Measurements from ENCODE around the gene RETREG2.

RETREG2 gene

DNA sequence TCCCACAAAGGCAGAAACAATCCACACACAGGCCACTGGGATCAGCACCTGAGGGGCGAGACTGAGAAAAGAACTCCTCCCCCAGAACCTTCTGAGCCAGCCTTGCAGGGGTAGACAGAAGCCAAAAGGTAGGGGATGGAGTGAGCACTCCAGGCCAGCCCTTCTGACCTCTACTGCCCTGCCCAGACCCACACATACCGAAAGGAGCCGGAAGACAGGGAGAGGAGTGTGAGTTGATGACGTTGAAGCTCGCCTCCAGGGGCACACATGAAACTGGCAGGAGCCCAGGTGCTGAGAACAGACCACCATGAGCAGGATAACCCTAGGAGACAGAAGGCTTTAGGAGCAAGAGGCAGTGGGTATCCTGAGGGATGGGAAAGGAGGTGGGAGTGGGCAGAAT, 10.1 kb upstream of the RETREG2 start:
- DNase-seq = peak in 1 of 10 donors; percentile 17
- intact Hi-C loops (cut with DNase I) = no loop called here

DNA sequence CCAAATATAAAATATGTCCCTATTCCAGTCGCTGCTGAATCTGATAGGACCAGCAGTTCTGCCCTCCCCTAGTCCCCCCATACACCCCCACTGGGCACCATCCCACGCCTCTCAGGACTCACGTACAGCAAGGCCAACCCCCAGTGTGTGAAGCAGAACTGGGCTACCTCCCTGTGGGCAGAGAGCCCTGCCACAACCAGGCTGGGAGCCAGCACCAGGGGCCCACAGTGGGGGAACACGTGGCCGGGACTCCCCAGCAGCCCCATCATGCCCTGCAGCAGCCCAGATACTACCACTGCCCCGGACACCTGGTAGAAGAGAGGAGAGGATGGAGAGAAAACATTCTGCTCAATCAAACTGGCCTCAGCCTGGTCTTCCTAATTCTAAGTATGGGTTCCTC, 9.5 kb upstream of the RETREG2 start:
- intact Hi-C loops (cut with DNase I) = no loop called here
- DNase-seq = peak in 2 of 10 donors; percentile 20 to 72

DNA sequence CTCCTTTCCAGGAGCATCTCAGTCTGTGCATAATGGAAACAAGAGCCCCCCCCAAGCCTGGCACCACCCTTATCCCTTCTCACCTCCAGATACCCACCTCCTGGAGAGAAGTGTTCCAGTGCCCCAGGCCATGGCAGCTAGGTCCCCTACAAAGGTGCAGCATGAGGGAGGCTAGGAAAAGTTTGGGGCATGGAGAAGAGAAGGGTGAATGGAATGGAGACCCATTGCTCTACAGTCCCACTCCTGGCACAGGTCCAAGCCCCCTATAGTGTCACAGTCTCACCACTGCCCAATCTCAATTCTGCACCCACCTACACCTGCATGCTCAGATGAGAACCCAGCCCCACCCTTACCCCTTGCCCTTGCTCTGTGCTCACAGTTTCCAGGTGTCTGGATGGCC, 9.1 kb upstream of the RETREG2 start:
- DNase-seq = peak in 1 of 10 donors; percentile 52
- intact Hi-C loops (cut with DNase I) = no loop called here

DNA sequence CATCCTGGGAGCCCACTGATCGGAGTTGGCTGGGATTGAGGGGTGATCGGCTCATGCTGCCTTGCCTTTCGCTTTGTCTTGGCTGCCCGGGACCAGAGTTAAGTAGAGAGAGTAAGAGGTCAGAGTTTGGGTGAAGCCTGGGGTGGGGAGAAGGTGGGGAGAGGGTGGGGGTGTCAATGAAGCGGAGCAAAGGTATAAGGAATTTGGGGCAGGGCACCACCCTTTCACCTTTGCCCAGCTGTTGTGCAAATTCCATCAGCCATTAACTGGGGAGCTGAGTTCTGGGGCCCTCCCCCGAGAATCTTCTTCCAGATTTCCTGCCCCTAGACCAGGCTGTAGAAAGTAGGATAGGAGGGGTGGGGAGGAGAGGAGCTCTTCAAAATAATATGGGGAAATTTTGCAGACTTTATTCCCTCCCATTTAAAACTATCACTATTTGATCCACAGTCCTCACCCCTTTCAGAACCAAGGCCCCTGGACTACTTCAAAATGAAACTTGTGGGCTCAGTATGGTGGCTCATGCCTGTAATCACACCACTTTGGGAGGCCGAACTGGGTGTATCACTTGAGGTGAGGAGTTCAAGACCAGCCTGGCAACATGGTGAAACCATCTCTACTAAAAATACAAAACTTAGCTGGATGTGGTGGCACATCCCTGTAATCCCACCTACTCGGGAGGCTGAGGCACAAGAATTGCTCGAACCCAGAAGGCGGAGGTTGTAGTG, 8.0 kb upstream of the RETREG2 start, which contains the start of gene SLC23A3:
Gene SLC23A3, minus strand, starts transcription at position 100 of the 725 bp plus-strand sequence. Its CDS starts 45 bp downstream, at position 55.
- peak in 1 of 10 donors; percentile 51 for DNase-seq
- intact Hi-C loops (cut with DNase I) = no loop called here

DNA sequence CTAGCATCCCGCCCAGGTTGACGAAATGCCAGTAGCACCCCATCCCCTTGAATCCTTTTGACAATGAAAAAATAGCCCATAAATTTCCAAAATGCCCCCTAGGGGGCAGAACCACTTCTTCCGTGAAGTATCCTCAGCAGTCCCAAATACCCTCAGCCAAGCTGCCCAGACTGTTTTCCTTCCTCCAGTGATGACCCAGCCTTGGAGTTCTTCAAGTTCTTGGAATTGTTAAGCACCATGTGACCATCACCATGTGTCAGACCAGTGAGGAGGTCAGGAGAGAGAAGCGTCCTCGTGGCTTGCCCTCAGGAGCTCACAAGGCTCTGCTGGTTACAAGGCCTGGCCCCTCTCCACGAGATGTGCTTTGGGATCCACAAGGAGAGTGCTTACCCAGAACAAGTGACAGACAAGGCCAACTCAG, 6.8 kb upstream of the RETREG2 start:
- DNase-seq = peak in 3 of 10 donors; percentile 4 to 82 (median 37)
- intact Hi-C loops (cut with DNase I) = no loop called here

DNA sequence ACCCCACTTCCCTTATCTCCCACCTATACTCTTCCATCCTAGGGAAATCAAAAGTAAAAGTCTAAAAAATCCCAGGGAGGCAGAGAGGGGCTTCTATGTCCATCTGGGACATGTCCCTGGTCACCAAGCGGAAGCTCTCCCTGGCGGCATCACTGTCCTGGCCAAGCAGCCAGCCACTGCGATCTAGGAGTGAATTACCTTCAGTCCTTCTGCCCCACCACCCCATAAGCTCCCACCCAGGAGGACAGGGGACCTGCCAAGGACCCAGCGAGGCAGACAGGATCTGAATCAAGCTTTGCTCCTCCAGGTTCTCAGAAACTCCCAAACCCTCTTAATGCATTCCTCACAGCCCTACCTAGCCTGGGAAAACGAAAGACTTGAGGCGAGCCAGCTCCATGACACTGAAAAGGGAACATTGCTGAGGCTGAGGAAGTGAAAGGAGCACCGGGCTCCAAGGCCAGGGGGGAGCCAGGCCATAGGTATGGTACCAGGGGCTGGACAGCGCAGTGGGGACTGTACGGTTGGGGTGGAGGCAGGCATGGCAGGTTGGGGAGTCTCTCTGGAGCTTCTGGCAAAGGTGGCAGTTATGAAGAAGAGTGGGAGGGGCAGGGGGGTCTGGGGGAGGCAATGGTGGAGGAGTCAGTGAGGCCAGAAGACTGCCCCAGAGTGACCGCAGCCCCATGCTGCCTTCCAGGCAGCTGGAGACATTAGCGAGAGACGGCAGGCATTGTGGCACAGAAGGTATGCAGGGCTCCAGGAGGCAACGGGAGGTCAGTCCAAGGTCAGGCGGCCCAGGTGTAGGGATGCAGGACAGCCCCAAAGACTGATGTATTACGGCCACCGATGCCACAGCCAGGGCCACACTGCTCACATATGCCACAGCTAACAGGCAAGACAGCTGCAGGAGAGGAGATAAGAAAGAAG, 5.6 kb upstream of the RETREG2 start:
- intact Hi-C loops (cut with DNase I) = no loop called here
- DNase-seq = peak in 1 of 10 donors; percentile 66

DNA sequence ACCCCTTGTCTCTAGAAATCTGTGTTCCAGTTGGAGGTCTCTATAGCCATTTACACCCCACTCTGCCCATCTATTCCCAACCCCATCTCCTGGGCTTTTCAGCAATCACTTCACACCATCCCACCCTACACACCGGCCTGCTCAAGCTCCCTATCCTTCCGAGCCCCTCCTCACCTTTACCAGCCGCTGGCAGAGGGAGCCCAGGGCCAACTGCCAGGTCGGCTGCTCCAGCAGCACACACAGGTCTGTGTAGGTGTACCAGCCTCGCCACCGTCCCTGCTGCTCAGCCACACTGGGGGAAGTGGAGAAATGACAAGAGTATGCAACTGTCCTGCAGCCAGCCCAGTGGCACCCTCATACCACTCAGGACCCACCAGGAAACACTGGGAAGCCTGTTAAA, 4.9 kb upstream of the RETREG2 start:
- DNase-seq = peak in 1 of 10 donors; percentile 73
- intact Hi-C loops (cut with DNase I) = no loop called here

DNA sequence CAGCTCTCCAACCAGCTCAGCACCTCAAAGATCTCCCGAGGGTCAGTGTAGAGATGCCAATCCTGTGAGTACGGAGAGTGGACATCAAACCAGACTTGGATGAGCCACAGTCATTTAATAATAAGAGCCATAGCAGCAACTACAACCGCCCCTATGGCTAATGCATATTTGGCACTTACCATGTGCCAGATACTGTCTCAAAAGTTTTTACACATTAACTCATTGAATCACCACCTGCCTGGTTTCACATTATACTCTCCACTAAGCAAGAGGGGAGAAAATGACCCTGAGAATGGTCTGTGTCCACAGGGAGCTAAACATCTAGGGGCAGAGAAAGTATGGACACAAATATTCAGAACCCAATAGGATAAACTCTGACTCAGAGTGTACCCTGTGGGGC, 3.9 kb upstream of the RETREG2 start:
- no peak for DNase-seq
- intact Hi-C loops (cut with DNase I) = no loop called here

DNA sequence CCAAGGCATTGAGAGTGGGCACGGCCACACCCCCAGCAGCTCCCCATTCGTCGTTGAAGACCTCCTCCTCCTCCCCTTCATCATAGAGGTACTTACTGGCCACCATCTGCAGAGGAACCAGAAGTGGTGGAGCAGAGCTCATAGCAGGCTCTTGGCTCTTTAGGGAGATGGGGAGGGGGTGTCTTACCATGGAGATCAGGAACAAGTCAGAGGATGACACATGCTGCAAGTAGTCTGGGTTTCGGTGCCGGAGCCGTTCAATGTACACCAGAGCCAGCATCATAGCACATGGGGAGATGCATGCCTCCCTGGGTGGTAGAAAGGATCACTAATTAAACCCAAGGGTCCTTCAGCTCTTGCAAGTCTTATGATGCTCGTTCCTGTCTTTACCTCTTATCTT, 3.3 kb upstream of the RETREG2 start:
- peak in 1 of 10 donors; percentile 48 for DNase-seq
- intact Hi-C loops (cut with DNase I) = loop anchor here (5.0 kb wide), 1 partner anchor 122 kb away; no protein-coding TSS in a partner anchor

DNA sequence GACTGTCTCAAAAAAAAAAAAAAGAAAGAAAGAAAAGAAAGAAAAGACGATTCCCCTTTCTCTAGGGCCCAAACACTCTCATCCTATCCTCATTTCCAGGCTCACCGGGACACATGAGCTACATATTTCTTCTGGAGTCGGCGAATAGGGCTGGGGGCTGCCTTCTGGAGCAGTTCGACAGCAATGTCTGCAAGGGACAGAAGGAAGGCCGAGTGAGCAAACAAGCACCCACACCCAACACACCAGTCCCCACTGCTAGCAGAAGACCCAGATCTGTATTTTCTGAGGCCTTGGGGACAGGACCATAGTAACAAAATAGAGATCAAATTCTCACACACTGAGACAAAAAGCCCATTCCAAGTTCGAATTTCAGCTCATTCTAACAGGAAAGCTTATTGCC, 2.6 kb upstream of the RETREG2 start:
- DNase-seq = peak in 1 of 10 donors; percentile 54
- intact Hi-C loops (cut with DNase I) = loop anchor here (5.0 kb wide), 1 partner anchor 122 kb away; no protein-coding TSS in a partner anchor

DNA sequence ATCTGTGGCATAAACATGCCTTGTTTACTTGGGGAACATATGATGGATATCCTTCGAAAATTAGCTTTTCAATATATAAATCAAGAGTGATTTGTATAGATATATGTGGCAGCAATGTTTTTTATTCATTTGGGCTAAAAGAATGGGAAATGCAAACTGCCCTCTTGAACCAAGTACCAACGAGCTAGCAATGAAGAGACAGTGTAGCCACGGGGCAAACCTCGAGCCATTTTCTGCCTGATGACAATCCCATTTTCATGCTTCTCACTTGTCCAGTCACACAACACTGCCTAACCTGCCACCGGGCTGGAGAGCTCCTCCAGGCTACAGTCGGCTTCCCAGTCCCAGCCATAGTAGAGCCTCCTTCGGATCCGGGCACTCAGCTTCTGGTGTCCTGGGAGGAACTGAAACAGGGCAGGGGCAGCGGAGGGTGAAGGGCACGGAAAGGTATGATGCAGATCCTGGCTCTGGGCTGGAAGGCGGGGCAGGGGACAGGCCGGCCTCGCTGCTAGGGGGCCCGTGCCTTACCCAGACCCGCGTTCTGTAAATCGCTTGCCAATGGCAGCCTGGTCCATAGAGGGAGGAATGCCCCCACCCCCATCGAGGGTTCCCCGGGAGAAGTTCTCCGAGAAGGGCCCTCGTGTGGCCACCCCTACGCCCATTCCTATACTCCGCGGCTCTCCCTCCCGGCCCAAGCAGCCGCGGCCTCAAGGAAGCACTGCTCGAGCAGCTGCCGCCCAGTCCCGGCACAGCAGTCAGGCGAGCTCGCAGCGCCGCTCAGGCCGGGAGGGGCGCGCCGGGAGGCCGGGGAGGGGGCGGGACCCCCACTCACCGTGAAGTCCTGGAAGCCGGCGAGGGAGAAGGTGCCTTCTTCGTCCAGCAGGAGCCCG, 1.9 kb upstream of the RETREG2 start:
- intact Hi-C loops (cut with DNase I) = loop anchor here (2.0 to 5.0 kb wide), 3 partner anchors 15 to 121 kb away; partner anchors contain the start of genes DNAJB2 and NHEJ1
- peak; percentile 36 to 92 (median 52) for DNase-seq

DNA sequence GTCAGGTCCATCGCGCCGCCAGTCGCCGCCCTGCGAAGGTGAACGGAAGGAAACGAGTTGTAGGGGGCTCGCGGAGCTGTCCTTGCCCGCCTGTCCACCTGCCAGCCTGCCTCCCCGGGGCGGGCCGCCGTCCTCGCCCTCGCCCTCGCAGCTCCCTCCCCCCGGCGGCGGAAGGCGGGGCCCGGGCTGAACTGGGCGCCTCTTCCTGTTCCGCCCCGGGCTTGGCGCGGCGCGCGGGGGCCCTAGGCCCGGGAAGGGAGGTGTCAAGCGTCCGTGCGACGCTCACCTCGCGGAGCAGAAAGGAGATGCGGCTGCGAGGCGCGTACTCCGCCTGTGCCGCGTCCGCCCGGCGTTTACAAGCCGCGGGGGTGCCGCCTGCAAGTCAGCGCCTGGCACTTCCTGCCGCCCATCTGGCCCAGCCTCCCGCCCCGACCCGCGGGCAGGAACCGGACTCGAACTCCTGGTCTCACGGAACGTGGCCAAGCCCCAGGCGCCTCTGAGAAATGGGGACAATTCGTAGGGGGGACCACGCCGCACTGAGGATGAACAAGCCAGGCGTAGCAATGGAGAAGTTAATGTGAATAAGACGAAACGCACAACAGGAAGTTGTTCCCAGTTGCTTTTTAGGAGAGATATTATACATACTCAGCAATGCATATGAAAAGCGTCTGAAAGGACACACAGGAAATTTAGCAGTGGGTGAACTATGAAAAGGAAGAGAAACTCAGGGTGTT, 1.1 kb upstream of the RETREG2 start, which contains the start of gene CNPPD1:
Gene CNPPD1, minus strand, starts transcription at position 108 of the 734 bp plus-strand sequence. Its CDS starts 97 bp downstream, at position 11.
- DNase-seq = peak; percentile 76 to 98 (median 85)
- intact Hi-C loops (cut with DNase I) = loop anchor here (2.0 to 5.0 kb wide), 3 partner anchors 16 to 120 kb away; partner anchors contain the start of genes DNAJB2 and NHEJ1

DNA sequence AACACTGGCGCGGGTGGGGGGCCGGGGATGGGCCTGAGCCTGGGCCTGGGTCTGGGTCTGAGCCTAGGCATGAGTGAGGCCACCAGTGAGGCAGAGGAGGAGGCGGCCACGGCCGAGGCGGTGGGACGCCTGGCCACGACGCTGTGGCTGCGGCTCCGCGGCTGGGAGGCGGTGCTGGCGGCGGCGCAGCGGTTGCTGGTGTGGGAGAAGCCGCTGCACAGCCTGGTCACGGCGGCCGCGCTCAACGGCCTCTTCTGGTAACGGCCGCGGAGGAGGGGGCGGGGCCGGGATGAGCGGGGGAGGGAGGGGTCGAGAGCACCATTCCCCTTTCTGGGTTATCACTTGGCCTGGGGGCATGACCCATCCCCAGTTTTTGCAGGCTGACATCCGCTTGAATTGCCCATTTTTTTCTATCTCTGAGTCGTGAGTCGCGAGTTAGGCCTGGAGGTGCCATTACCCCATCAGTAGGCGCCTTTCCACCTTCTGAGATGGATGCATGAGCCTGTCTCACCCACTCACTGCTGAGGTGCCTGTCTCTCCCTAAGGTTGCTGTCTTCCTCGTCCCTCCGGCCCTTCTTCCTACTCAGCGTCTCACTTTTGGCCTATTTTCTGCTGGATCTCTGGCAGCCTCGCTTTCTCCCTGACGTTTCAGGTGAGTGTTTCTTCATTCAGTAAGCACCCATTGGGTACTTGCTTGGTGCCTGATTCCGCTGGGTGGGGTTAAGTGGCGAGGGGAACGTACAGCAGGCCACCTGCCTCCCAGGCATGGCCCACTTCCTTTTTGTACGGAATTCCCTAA, 501 bp downstream of the RETREG2 start:
- DNase-seq = peak in 9 of 10 donors; percentile 17 to 92 (median 33)
- intact Hi-C loops (cut with DNase I) = loop anchor here (1.0 to 5.0 kb wide), 3 partner anchors 28 to 119 kb away; partner anchors contain the start of genes ANKZF1, ATG9A and ZFAND2B

DNA sequence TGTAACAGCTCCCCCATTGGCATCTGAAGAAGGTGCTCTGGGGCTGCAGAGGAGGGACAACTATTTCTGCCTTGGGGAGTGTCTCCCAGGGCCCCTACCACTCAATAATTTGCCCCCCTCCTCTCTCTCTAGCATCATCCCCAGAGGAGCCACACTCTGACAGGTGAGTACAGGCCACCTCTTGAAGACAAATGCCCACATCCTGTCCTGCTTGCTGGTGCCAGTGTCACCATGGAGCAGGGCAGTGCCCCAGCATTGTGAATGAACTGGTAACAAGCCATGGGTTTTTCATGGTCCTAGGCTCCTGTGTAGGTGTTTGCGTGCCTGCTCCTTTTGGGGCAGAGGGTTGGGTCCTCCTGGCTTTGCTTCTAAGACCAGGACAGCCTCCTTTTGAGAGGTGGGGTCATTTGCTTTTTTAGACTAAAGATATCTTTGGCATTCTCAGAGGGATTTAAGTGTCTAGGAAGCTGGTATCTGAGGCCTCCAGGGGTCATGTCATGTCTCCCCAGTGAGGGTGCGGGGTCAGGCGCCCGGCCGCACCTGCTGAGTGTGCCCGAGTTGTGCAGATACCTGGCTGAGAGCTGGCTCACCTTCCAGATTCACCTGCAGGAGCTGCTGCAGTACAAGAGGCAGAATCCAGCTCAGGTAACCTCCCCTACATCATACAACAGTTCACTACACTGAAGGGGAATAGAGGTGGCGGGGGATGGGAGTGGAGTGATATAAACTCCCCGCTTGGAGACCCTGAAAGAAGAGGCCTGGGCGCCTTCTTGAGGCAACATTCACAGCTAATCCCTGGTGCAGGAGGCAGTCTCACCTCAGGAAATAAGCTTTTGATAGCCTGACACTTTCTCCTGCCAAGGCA, 1.8 kb downstream of the RETREG2 start:
- intact Hi-C loops (cut with DNase I) = loop anchor here (2.0 to 5.0 kb wide), 2 partner anchors 27 to 117 kb away; partner anchors contain the start of gene ZFAND2B
- peak in 1 of 10 donors; percentile 77 for DNase-seq

DNA sequence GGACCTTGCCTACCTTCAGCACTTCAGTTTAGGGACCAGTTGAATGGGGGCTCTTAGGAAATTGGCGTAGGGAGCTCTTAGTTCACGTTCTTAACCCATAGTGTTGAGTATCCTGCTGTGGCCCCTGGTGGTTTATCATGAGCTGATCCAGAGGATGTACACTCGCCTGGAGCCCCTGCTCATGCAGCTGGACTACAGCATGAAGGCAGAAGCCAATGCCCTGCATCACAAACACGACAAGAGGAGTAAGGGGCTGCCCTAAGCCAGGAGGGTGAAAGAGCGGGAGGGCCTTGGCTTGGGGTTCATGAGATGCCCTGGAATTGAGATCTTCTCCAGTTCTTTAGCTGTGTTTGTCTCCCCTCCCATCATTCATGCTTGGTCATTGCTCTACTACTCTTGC, 2.9 kb downstream of the RETREG2 start:
- intact Hi-C loops (cut with DNase I) = no loop called here
- DNase-seq = peak in 1 of 10 donors; percentile 14

DNA sequence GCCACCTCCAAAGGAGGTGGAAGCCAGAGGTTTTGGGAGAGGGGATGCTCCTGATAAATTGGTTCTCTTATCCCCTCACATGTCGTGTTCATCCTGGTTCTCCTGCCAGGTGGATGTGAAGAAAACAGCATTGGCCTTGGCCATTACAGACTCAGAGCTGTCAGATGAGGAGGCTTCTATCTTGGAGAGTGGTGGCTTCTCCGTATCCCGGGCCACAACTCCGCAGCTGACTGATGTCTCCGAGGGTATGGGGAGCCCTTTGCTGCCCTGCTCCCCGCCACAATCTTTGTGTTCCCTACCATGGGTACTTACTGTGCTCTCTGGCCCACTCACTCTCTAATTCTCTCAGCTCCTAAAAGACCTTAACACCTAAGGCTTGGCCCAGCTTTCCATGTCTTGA, 3.5 kb downstream of the RETREG2 start:
- DNase-seq = peak in 1 of 10 donors; percentile 2
- intact Hi-C loops (cut with DNase I) = no loop called here

All from posterior cingulate gyrus (tissue), 11 donors.